ENCODE measurements around the gene SPART.
A peak's percentile ranks its signal among the peaks of the same experiment; 100 is the strongest.

Gene SPART

DNA sequence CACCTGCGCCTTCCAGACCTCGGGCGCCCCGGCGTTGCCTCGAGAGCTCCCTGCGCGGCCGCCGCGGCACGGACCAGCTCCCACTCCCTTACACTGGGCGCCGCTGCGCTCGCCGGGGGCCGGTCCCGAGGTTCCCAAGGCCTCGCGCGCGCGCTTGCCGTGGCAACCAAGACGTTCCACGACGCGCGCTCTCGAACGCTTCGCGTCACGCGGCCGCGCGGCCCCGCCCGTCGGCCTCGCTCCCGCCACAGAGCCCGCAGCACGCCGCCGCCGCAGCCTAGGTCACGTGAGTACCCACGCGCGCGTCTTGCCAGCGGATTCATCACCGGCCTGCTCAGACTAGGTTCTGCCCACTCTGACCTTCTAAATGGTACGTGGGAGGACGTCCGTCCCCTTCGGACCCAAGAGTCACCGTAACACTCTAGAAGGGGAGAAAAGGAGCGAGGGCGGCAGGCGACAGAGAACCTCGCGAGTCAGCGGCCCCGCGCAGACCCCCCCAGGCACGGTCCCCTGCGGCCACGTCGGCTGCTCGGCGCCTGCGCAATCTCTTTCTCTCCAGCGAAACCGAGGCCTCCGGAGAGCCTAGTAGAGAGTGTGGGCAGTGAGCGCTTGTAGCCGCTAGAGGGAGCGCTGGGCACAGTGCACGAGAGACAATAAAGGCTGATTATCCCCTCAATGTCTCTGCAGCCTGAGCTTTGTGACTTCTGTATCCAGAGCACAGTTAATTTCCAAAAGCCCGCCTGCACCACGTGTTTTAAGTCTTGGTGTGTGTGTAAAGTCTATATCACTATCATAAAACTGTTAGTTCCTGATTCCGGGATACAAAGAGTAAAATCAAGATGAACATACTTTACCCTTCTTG is at the start of gene SPART:
TSS of gene SPART (minus strand) at position 173 of the 862 bp plus-strand sequence. CDS start 10,564 bp downstream, outside the sequence.
- peak; percentile 71 to 76 for DNase-seq (ENCODE audit: low read depth in 2 of 2)

- DNase-seq (ENCODE audit: low read depth in 2 of 2), result no peak
Observed at GRCh38 chr13:36395280-36395679, 49.1 kb upstream of the SPART start.

- DNase-seq (ENCODE audit: low read depth in 2 of 2), result no peak
Observed at GRCh38 chr13:36385489-36385888, 39.3 kb upstream of the SPART start.

GRCh38 chr13:36382030-36382429 is 35.8 kb upstream of the SPART start:
- no peak for DNase-seq (ENCODE audit: low read depth in 2 of 2)

- no peak for DNase-seq (ENCODE audit: low read depth in 2 of 2)
Observed at GRCh38 chr13:36377826-36378468, 31.8 kb upstream of the SPART start.

GRCh38 chr13:36374063-36374462 is 27.9 kb upstream of the SPART start:
- no peak for DNase-seq (ENCODE audit: low read depth in 2 of 2)

DNA sequence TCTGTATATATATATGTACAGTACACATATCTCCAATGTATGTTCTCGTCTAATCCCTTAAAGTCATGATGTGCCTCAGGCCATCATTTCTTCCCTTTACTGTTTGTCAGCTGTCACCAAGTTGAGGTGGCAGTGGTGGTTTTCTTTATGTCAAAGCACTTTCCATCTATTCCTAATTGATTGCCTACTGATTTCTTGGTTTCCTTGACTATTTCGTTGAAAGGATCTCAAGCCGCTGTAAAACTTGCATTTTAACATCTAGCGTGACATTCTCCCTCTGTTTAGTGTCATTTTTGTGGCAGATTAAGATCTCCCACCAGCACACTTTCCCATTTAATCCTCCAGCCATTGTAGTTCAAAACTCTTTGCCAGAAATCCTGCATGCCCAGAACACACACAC is 25.0 kb upstream of the SPART start:
- DNase-seq (ENCODE audit: low read depth in 2 of 2), result no peak

DNA sequence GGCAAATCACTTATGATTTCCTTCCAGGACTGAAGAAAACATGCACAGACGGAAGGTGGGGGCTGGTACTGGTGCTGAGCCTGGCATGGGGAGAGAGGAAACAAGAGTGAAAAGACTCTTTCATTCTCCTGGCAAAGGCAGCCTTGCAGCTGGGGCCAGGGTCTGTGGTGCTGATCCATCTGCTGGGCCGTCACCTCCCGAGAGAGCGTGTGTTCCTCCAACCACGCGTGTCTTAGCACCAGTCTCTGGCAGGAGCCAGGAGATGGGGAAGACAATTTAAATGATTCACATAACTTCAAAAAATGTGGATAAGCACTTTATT is 23.9 kb upstream of the SPART start:
- DNase-seq (ENCODE audit: low read depth in 2 of 2), result no peak

GRCh38 chr13:36369268-36370107 is 23.3 kb upstream of the SPART start:
- no peak for DNase-seq (ENCODE audit: low read depth in 2 of 2)

GRCh38 chr13:36366031-36366430 is 19.8 kb upstream of the SPART start:
- no peak for DNase-seq (ENCODE audit: low read depth in 2 of 2)

DNA sequence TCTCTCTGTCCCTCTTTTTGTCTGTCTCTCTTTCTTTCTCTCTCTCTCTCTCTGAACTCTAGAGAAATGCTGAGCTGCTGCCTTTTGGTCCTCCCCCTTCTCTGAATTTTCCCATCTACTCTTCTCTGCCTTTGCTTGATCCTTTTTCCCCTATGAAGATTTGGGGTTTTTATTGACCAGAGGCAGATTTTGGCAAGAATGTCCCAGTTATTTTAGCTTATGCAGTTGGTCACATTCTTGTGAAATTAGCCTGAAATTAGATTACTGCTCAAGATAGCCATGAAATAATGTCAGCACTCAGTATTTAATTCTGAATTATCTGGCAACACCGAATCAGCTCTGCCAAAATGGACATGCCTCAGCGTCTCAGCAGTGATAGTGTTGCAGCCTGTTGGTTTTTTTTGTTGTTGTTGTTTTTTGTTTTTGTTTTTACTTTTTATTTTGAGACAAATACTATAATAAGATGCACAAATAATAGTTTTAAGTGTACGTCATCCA is 17.2 kb upstream of the SPART start:
- no peak for DNase-seq (ENCODE audit: low read depth in 2 of 2)

GRCh38 chr13:36362914-36363313 is 16.7 kb upstream of the SPART start:
- DNase-seq (ENCODE audit: low read depth in 2 of 2), result no peak

- DNase-seq (ENCODE audit: low read depth in 2 of 2), result no peak
Observed at GRCh38 chr13:36362251-36362650, 16.1 kb upstream of the SPART start.

GRCh38 chr13:36360903-36361302 is 14.7 kb upstream of the SPART start:
- no peak for DNase-seq (ENCODE audit: low read depth in 2 of 2)

GRCh38 chr13:36359301-36359950 is 13.2 kb upstream of the SPART start:
- no peak for DNase-seq (ENCODE audit: low read depth in 2 of 2)

GRCh38 chr13:36358175-36358718 is 12.1 kb upstream of the SPART start:
- DNase-seq (ENCODE audit: low read depth in 2 of 2), result no peak

- no peak for DNase-seq (ENCODE audit: low read depth in 2 of 2)
Observed at GRCh38 chr13:36357692-36358091, 11.5 kb upstream of the SPART start.

DNA sequence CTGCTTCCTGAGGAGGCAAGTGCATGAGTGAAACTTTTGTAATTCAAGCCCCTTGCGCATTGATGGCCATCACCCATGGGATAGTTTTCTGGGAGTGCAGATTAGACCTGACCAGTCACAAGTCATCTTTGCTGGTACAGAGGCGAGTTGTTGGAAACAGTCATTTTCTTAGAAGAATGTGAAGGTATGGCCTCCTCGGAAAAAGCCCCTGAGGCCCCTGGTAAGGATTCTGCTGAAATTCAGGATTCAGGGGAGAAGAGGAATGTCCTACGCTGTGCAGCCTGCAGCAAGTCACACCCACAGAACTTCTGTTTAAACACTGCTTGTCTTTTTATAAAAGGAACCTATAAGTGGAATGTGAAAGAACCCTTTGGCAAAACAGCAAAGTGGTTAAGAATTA is 11.0 kb upstream of the SPART start:
- DNase-seq (ENCODE audit: low read depth in 2 of 2), result no peak

DNA sequence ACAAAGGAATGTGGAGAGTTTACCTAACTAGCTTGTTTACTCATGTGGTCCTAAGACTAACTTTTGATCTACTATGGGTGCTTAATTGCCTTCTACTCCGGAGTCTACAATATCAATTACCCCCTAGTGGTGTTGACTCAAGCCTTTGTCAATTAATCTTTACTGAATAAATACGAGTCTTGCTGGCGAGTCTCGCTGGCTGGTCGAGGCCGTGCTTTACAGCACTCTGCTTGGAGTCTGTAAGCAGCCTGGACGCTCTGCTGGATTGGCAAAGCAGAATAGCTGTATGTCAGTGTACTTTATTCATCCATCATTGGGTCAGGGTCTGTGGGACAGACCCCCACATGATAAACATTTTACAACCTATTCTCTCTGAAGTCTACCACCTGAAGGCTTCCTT is 9.9 kb upstream of the SPART start:
- DNase-seq (ENCODE audit: low read depth in 2 of 2), result no peak

DNA sequence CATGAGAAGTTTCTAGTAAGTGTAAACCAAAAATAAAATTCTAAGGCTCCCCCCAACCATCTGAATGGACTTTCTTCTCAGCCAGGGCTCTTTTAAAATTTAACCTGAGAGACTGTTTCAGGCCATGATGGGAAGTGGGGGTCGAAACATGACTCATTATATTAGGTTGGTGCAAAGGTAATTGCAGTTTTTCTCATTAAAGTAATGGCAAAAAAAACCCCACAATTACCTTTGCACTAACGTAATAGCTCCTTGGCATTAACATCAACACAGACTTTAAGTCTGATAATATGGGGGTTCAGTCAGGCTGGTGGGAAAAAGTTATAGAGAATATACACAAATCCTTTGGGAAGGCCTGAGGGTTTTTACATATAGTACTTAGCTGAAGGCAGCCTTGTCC is 9.4 kb upstream of the SPART start:
- DNase-seq (ENCODE audit: low read depth in 2 of 2), result no peak

DNA sequence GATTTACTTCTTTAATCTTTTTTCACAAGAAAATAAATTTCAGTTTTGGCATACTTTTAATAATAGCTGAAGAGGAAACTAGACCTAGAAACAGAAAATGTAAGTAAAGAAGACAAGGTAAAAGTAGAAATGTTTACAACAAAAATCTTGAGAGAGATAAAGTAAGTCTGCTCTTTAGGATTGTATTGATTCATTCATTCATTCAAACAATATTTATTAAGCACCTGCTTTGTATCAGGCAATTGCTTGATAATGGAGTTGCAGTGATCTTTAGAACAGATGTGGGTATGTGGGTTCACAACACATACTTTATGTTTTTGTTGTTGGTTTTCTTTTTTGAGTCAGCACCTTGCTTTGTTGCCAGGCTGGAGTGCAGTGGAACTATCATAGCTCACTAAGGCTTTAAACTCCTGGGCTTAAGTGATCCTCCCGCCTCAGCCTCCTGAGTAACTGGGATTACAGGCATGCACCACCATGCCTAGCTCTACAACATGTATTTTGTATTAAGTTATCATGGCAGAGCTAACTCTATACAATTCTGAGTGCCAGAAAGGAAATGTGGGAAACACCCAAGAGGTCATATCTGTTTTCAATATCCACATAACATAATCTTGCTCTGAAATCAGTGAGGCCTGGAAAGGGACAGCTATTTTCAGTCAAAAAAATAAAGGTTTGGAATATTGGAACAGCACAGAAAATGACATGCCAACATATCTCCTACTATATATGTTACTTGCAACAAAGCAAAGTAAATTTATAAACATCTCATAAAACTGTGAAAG is 8.8 kb upstream of the SPART start:
- DNase-seq (ENCODE audit: low read depth in 2 of 2), result no peak
